Measurements from ENCODE around the gene RFX8. TPM values are rescaled to one million over a fixed set of nuclear protein-coding genes. Genes with fewer than 3 reads are reported as not detected.

The RFX8 gene
- total and polyA plus RNA-seq, 9 of the 15 experiments (the other 6 are each of a cell fraction or from before 2014, with no cell fraction given), result not detected

DNA sequence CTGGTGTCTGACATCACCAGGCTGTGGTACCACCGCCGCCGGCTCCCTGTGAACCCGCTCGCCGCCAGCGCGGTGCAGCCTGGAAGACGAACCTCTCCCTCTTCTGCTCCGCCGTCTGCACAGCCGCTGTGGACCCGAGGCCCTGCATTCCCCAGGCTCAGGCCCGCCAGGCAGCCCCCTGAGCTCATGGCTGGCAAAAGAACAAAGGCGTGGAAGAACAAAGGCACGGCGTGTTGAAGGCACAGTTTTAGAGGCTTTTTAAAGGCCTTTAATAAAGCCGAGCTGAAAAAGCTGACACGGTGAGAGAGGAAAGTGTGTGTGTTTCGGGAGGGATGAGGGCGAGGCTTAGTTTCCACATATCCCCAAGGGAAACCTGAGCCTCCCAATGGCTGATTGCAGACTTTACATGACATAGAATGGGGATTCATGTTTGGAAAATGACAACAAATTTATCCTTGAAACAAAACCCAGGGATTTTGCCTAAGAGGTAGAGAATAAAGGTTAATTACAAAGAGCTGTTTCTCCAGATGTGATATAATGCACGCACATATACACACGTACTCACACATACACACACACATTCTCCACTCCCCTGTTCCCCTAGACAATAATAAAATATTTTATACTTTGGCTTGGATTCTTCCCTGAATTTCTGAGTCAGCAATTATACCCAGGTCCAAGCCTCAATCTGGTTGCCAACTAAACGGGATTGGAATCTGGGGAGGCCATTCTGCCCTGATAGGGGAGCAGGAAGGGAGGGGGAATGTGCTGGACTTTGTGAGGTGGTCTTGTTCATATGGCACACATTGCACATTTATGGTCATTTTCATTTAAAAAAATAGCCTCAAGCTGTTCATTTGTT lies 39.7 kb downstream of the RFX8 start:
- Histone ChIP-seq H3K36me3 (ENCODE audit: control insufficient read depth, insufficient read depth, low read length) (no peaks in the 10 kb centered on the region), H3K4me1 (replicated peaks in 1 of 2; ENCODE audit: control insufficient read depth in 2 of 2, insufficient read depth in 2 of 2, low read length in 2 of 2) (peaks cover 3% of the 10 kb centered on the region in 2 experiments; a peak in 4 of 5 replicates), H3K4me2 (ENCODE audit: insufficient read depth, low read length) (no peak overlapping the region), H3K9me3 (replicated peaks; ENCODE audit: control insufficient read depth, insufficient read depth, low read depth, low read length) (no peaks in the 10 kb centered on the region), H3K27ac (ENCODE audit: extremely low read depth, low read depth, low read length) (no peak overlapping the region), H3K4me3 (no peak overlapping the region), H3K9me1 (ENCODE audit: control insufficient read depth, insufficient read depth, low read length) (no peaks in the 10 kb centered on the region), H3K79me2 (ENCODE audit: control insufficient read depth, insufficient read depth, low read length) (no peaks in the 10 kb centered on the region), H3K9ac (ENCODE audit: insufficient read depth in 1 of 2, low read depth in 2 of 2, low read length in 2 of 2) (no peak overlapping the region), H4K20me1 (replicated peaks; ENCODE audit: control insufficient read depth, insufficient read depth, low read length) (peaks cover 5% of the 10 kb centered on the region; the same call in 1 of the 2 replicates), H3K27me3 (ENCODE audit: control insufficient read depth in 2 of 2, insufficient read depth in 2 of 2, low read length in 2 of 2) (peaks cover 17 to 34% of the 10 kb centered on the region in 2 experiments; a peak in 4 of 5 replicates), H2AFZ (ENCODE audit: low read depth, low read length) (no peak overlapping the region)
- ATAC-seq (no peak; the same call in 2 of the 3 replicates), DNase-seq (ENCODE audit: extremely low read depth in 1 of 4, low spot score in 3 of 4) (no peak), FAIRE-seq (no peak)
- in situ Hi-C loops (cut with MboI) (no loop called here), intact Hi-C loops (cut with micrococcal nuclease) (no loop called here)
- ChIA-PET CTCF (ENCODE audit: low intra/inter-chr PET ratio) (no interaction called here), POLR2A (no interaction called here)
- peak; percentile 60 for TF ChIP-seq MAFG (tag; conservative IDR thresholded peaks at IDR 0.05)
- TF ChIP-seq ZBTB9 (CRISPR knock-in tag; IDR thresholded peaks at IDR 0.05), result no peak
- no peak for TF ChIP-seq HNRNPK (IDR thresholded peaks at IDR 0.05; ENCODE audit: low read depth, low read length, poor library complexity, severe bottlenecking)
- TF ChIP-seq MCM7 (IDR thresholded peaks at IDR 0.05), result no peak
- TF ChIP-seq, protein P1, sequence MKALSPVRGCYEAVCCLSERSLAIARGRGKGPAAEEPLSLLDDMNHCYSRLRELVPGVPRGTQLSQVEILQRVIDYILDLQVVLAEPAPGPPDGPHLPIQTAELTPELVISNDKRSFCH (CRISPR knock-in tag; IDR thresholded peaks at IDR 0.05), result no peak
- TF ChIP-seq, protein P1 (tag; IDR thresholded peaks at IDR 0.05), result no peak
- TF ChIP-seq ELF4 (CRISPR knock-in tag; IDR thresholded peaks at IDR 0.05), result no peak
- peak; percentile 42; the same call in 1 of the 2 replicates for TF ChIP-seq MAFK (IDR thresholded peaks at IDR 0.05; ENCODE audit: low read length)
- TF ChIP-seq ZNF316 (IDR thresholded peaks at IDR 0.05), result peak; percentile 69
- peak; percentile 63; the same call in 1 of the 2 replicates for TF ChIP-seq C11orf30 (IDR thresholded peaks at IDR 0.05; ENCODE audit: low read depth)
- peak; percentile 69 for TF ChIP-seq MAFF (IDR thresholded peaks at IDR 0.05; ENCODE audit: low read length)
- WGBS (ENCODE audit: insufficient coverage, low coverage, missing lambda C conversion rate), result under 1% methylated on average over 23 of the region's 24 CpGs
- BruUV-seq (replicated peaks), result no TSS peak

Data from K562 (cell line).